ENCODE results near the gene KDM5A. TPM values are rescaled to one million over a fixed set of nuclear protein-coding genes. Genes with fewer than 3 reads are reported as not detected.

Gene KDM5A
- total and polyA plus RNA-seq, 10 of the 15 experiments (the other 5 are each of a cell fraction or from before 2014, with no cell fraction given) = 9.0 to 59.9 (median 27.7) TPM

DNA sequence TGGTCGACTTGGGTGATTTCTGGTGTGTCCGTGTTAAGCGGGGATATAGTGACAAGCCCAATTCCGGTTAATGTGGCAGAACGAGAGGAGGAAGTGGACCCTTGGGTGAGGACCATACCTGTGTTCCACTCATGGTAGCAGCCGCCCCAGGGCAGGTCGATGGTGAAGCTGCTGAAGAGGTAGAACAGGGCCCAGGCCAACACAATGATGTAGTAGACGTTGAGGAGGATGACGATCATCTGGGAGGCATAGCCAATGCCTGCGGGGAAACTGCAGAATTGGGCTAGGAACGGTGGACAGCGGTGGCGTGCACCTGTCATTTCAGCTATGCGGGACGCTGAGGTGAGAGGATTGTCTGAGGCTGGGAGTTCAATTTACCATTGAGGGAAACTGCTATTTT, 146.6 kb downstream of the KDM5A start:
- H3K27me3 ChIP-seq (replicated peaks in 1 of 2; ENCODE audit: control insufficient read depth in 2 of 2, insufficient read depth in 2 of 2, low read length in 1 of 2) = no peaks in the 10 kb centered on the region
- DNase-seq (ENCODE audit: low read depth, low spot score) (no peak), FAIRE-seq (no peak), ATAC-seq (no peak)
- H3K9me3 ChIP-seq (replicated peaks; ENCODE audit: control insufficient read depth, insufficient read depth, low read length) = no peaks in the 10 kb centered on the region; the same call in 1 of the 3 replicates
- H3K4me1 ChIP-seq (ENCODE audit: control insufficient read depth, insufficient read depth, low read length) = no peaks in the 10 kb centered on the region
- H3K9ac ChIP-seq (ENCODE audit: control insufficient read depth, insufficient read depth, low read length) = no peak overlapping the region
- POLR2A ChIA-PET = no interaction called here
- no peak overlapping the region for H3K4me2 ChIP-seq (ENCODE audit: control insufficient read depth, insufficient read depth)
- CTCF ChIA-PET = no interaction called here
- H4K20me1 ChIP-seq (ENCODE audit: control insufficient read depth, insufficient read depth) = no peaks in the 10 kb centered on the region
- TF ChIP-seq USF2 (IDR thresholded peaks at IDR 0.05; ENCODE audit: borderline replicate concordance, low read depth, low read length) (no peak), NR2C1 (IDR thresholded peaks at IDR 0.05) (no peak), MYB (IDR thresholded peaks at IDR 0.05; ENCODE audit: borderline replicate concordance, low read depth, low read length) (no peak)
- no peaks in the 10 kb centered on the region for H3K36me3 ChIP-seq (ENCODE audit: control insufficient read depth in 2 of 2, insufficient read depth in 2 of 2, low read length in 1 of 2)
- SMC1A ChIA-PET (ENCODE audit: uncharacterized antibody, unreplicated experiment) = no interaction called here
- H3K79me2 ChIP-seq (ENCODE audit: control insufficient read depth, insufficient read depth, low read length) = no peaks in the 10 kb centered on the region
- H2AFZ ChIP-seq (ENCODE audit: control insufficient read depth, low read depth, low read length) = no peak overlapping the region
- no peak overlapping the region for H3K27ac ChIP-seq (ENCODE audit: control insufficient read depth, insufficient read depth)
- intact Hi-C loops (cut with micrococcal nuclease; ENCODE audit: unreplicated experiment) (no loop called here), in situ Hi-C loops (cut with MboI) (no loop called here)
- no peak overlapping the region for H3K4me3 ChIP-seq
- RAD21 ChIA-PET (ENCODE audit: unreplicated experiment) = no interaction called here
- WGBS (ENCODE audit: insufficient coverage, insufficient replicate concordance, low lambda C conversion rate, missing lambda C conversion rate) = 70% methylated on average over 14 of the region's 15 CpGs
- no TSS peak for BruUV-seq (replicated peaks)

GRCh38 chr12:241266-241665, 147.9 kb downstream of the KDM5A start:
- RAD21 ChIA-PET (ENCODE audit: unreplicated experiment) = no interaction called here
- WGBS (ENCODE audit: insufficient coverage, insufficient replicate concordance, low lambda C conversion rate, missing lambda C conversion rate) = 68% methylated on average over 9 of the region's 9 CpGs
- no TSS peak for BruUV-seq (replicated peaks)
- Histone ChIP-seq H3K4me2 (ENCODE audit: control insufficient read depth, insufficient read depth) (no peak overlapping the region), H3K27ac (ENCODE audit: control insufficient read depth, insufficient read depth) (no peak overlapping the region), H3K36me3 (ENCODE audit: control insufficient read depth in 2 of 2, insufficient read depth in 2 of 2, low read length in 1 of 2) (no peaks in the 10 kb centered on the region), H3K4me1 (ENCODE audit: control insufficient read depth, insufficient read depth, low read length) (no peaks in the 10 kb centered on the region), H4K20me1 (ENCODE audit: control insufficient read depth, insufficient read depth) (no peaks in the 10 kb centered on the region), H3K27me3 (replicated peaks in 1 of 2; ENCODE audit: control insufficient read depth in 2 of 2, insufficient read depth in 2 of 2, low read length in 1 of 2) (no peaks in the 10 kb centered on the region), H3K9ac (ENCODE audit: control insufficient read depth, insufficient read depth, low read length) (no peak overlapping the region), H3K79me2 (ENCODE audit: control insufficient read depth, insufficient read depth, low read length) (no peaks in the 10 kb centered on the region), H2AFZ (ENCODE audit: control insufficient read depth, low read depth, low read length) (no peak overlapping the region), H3K9me3 (replicated peaks; ENCODE audit: control insufficient read depth, insufficient read depth, low read length) (peaks cover 4% of the 10 kb centered on the region; the same call in 2 of the 3 replicates), H3K4me3 (no peak overlapping the region)
- SMC1A ChIA-PET (ENCODE audit: uncharacterized antibody, unreplicated experiment) = no interaction called here
- FAIRE-seq (no peak), ATAC-seq (no peak), DNase-seq (ENCODE audit: low read depth, low spot score) (no peak)
- POLR2A ChIA-PET = no interaction called here
- intact Hi-C loops (cut with micrococcal nuclease; ENCODE audit: unreplicated experiment) = no loop called here
- CTCF ChIA-PET = no interaction called here
- TF ChIP-seq SMARCA5 (IDR thresholded peaks at IDR 0.05) = no peak
- TF ChIP-seq PML (IDR thresholded peaks at IDR 0.05; ENCODE audit: low read length) = no peak
- in situ Hi-C loops (cut with MboI) = no loop called here
